CD4-positive, alpha-beta T cell treated with Interleukin-17A for 4 hours (primary cell): ENCODE data around the gene RCCD1.
A peak's percentile ranks its signal among the peaks of the same experiment; 100 is the strongest.

ENCODE experiments used
- DNase-seq: peaks from one replicate; pipeline ENCODE4 v3.0.0-alpha.2; 2020; ENCODE audit warnings: mixed read lengths

Gene RCCD1

GRCh38 chr15:90945091-90945490 is 9.6 kb upstream of the RCCD1 start:
- no peak for DNase-seq

- DNase-seq = no peak
These were observed 8.1 kb upstream of the RCCD1 start for GRCh38 chr15:90946538-90946937.

GRCh38 chr15:90946941-90947576 is 7.6 kb upstream of the RCCD1 start:
- DNase-seq = no peak

- no peak for DNase-seq
These were observed 6.9 kb upstream of the RCCD1 start for GRCh38 chr15:90947577-90948357.

- DNase-seq = no peak
These were observed 6.2 kb upstream of the RCCD1 start for GRCh38 chr15:90948506-90948905.

GRCh38 chr15:90949979-90950675 is 4.6 kb upstream of the RCCD1 start:
- no peak for DNase-seq

GRCh38 chr15:90950676-90951075 is 4.0 kb upstream of the RCCD1 start:
- DNase-seq = no peak

GRCh38 chr15:90952901-90953677 is 1.6 kb upstream of the RCCD1 start:
- no peak for DNase-seq

- no peak for DNase-seq
These were observed 555 bp upstream of the RCCD1 start for GRCh38 chr15:90953947-90954711.

- no peak for DNase-seq
These were observed 1.1 kb downstream of the RCCD1 start for GRCh38 chr15:90955624-90956273.

GRCh38 chr15:90956274-90957030 is 1.8 kb downstream of the RCCD1 start:
- DNase-seq = peak; percentile 76

- no peak for DNase-seq
These were observed 2.5 kb downstream of the RCCD1 start for GRCh38 chr15:90957031-90957790.

- no peak for DNase-seq
These were observed 3.1 kb downstream of the RCCD1 start for GRCh38 chr15:90957791-90958190.

- no peak for DNase-seq
These were observed 4.4 kb downstream of the RCCD1 start for GRCh38 chr15:90959028-90959595.

GRCh38 chr15:90959894-90960293 is 5.2 kb downstream of the RCCD1 start:
- no peak for DNase-seq

GRCh38 chr15:90960298-90961091 is 5.8 kb downstream of the RCCD1 start:
- DNase-seq = no peak

GRCh38 chr15:90962021-90962420 is 7.3 kb downstream of the RCCD1 start:
- DNase-seq = no peak

- DNase-seq = no peak
These were observed 11.6 kb downstream of the RCCD1 start for GRCh38 chr15:90966262-90966661.

- DNase-seq = no peak
These were observed 12.5 kb downstream of the RCCD1 start for GRCh38 chr15:90967206-90967605.
